ENCODE results near the gene CDC25B. TPM values are rescaled to one million over a fixed set of nuclear protein-coding genes. Genes with fewer than 3 reads are reported as not detected.

CDC25B gene
- total and polyA plus RNA-seq, 2 of the 13 experiments (the other 11 are each of a cell fraction or from before 2014, with no cell fraction given), result 14.5 to 19.4 TPM

DNA sequence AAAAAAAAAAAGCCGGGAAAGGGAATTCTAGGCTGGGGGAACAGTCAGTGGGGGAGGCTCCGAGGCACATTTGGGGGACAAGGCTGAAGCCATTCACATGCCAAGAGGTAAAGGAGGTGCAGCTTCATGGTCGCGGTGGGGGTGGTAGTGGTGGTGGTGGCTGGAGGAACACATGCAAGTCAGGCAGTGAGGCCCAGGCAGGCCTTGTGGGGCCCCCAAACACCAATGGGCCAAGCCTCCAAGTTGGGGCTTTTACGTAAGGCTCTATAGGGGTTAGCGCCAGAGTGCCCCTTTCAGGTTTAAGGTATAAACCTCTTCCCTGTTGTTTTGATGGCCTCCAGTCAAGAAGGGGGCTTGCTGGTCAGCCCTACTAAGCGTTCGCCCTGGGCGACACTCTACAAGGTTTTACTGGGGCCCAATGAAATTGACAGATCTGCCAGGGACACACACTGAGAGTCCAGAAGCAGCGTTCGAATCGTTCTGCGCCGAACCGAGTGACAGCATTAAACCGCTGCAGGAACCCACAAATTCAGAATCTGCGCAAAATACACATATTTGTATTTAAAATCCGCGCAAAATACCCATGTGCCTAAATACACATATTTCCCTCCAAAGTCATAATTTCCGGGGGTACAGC, 23.4 kb downstream of the CDC25B start (continued):
- TF ChIP-seq, protein P1, sequence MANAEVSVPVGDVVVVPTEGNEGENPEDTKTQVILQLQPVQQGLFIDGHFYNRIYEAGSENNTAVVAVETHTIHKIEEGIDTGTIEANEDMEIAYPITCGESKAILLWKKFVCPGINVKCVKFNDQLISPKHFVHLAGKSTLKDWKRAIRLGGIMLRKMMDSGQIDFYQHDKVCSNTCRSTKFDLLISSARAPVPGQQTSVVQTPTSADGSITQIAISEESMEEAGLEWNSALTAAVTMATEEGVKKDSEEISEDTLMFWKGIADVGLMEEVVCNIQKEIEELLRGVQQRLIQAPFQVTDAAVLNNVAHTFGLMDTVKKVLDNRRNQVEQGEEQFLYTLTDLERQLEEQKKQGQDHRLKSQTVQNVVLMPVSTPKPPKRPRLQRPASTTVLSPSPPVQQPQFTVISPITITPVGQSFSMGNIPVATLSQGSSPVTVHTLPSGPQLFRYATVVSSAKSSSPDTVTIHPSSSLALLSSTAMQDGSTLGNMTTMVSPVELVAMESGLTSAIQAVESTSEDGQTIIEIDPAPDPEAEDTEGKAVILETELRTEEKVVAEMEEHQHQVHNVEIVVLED (CRISPR knock-in tag; IDR thresholded peaks at IDR 0.05; ENCODE audit: borderline replicate concordance), result no peak
- TF ChIP-seq, protein P2, sequence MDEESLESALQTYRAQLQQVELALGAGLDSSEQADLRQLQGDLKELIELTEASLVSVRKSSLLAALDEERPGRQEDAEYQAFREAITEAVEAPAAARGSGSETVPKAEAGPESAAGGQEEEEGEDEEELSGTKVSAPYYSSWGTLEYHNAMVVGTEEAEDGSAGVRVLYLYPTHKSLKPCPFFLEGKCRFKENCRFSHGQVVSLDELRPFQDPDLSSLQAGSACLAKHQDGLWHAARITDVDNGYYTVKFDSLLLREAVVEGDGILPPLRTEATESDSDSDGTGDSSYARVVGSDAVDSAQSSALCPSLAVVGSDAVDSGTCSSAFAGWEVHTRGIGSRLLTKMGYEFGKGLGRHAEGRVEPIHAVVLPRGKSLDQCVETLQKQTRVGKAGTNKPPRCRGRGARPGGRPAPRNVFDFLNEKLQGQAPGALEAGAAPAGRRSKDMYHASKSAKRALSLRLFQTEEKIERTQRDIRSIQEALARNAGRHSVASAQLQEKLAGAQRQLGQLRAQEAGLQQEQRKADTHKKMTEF (CRISPR knock-in tag; IDR thresholded peaks at IDR 0.05), result no peak
- no peak for TF ChIP-seq HOXA9 (CRISPR knock-in tag; IDR thresholded peaks at IDR 0.05; ENCODE audit: borderline replicate concordance)
- TF ChIP-seq TMF1 (CRISPR knock-in tag; IDR thresholded peaks at IDR 0.05; ENCODE audit: low read depth), result no peak
- no peak for TF ChIP-seq PRMT3 (CRISPR knock-in tag; IDR thresholded peaks at IDR 0.05; ENCODE audit: borderline replicate concordance, low read depth)
- TF ChIP-seq, protein P3, sequence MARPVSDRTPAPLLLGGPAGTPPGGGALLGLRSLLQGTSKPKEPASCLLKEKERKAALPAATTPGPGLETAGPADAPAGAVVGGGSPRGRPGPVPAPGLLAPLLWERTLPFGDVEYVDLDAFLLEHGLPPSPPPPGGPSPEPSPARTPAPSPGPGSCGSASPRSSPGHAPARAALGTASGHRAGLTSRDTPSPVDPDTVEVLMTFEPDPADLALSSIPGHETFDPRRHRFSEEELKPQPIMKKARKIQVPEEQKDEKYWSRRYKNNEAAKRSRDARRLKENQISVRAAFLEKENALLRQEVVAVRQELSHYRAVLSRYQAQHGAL (CRISPR knock-in tag; IDR thresholded peaks at IDR 0.05; ENCODE audit: not compliant biosample characterization), result no peak
- 0 out of 2 replicates have a peak, but pooled peaks have one; percentile 68 for TF ChIP-seq ZNF670 (CRISPR knock-in tag; IDR thresholded peaks at IDR 0.05; ENCODE audit: borderline replicate concordance)
- 0 out of 2 replicates have a peak, but pooled peaks have one; percentile 49 for TF ChIP-seq ATAD3A (CRISPR knock-in tag; IDR thresholded peaks at IDR 0.05)

All from HepG2 (cell line).